GM13976 (cell line): ENCODE data around the gene TMEM131.

Source experiments
- DNase-seq: peaks from one replicate; pipeline ENCODE4 v3.0.0; 2012; ENCODE audit warnings: low spot score
- in situ Hi-C: fragments of 300-500 bp; cut with MboI; formaldehyde crosslinking; loops from one replicate; pipeline ENCODE4 v1.12.0; 2022; ENCODE audit warnings: low sequenced_read_pairs, mixed read lengths, inconsistent platforms; ENCODE audit not compliant: unreplicated experiment
- TF ChIP-seq, protein P1 (sequence below): IDR thresholded peaks from 2 replicates; pipeline ENCODE4 v1.5.1; 2012; ENCODE audit warnings: borderline replicate concordance, mild to moderate bottlenecking; ENCODE audit not compliant: insufficient read depth; ENCODE audit errors: extremely low read depth, missing control alignments, control extremely low read depth

TMEM131 gene

DNA sequence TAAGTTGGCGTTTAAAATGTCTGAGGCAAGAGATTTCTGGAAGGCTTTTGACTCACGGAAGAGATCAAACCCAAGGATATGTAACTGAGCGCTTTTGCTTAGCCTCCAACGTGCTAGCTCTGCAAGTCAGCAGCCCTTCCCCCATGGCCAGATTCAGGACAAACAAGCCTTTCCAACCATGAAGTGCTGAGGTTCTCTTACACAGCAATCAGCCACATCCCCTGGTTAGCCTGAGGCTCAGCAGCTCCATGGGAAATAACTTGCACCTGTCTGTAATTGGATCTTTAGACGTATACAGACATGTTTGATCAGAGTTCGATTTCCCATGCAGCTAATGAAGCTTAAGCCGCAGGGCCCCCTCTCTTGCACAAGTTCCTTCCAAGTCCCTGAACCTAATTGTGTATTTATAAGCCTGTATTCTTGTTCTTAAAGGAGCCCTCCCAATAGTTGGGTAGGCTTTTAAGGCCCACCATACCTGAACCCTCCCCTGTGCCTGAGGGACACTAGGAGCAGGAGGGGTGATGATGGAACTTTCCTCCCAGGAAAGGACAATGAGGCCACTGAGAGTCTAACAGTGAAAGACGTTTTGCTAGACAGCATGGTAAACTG is 2.1 kb upstream of the TMEM131 start:
- TF ChIP-seq, protein P1, sequence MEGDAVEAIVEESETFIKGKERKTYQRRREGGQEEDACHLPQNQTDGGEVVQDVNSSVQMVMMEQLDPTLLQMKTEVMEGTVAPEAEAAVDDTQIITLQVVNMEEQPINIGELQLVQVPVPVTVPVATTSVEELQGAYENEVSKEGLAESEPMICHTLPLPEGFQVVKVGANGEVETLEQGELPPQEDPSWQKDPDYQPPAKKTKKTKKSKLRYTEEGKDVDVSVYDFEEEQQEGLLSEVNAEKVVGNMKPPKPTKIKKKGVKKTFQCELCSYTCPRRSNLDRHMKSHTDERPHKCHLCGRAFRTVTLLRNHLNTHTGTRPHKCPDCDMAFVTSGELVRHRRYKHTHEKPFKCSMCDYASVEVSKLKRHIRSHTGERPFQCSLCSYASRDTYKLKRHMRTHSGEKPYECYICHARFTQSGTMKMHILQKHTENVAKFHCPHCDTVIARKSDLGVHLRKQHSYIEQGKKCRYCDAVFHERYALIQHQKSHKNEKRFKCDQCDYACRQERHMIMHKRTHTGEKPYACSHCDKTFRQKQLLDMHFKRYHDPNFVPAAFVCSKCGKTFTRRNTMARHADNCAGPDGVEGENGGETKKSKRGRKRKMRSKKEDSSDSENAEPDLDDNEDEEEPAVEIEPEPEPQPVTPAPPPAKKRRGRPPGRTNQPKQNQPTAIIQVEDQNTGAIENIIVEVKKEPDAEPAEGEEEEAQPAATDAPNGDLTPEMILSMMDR: no peak
- in situ Hi-C loops: no loop called here
- no peak for DNase-seq

DNA sequence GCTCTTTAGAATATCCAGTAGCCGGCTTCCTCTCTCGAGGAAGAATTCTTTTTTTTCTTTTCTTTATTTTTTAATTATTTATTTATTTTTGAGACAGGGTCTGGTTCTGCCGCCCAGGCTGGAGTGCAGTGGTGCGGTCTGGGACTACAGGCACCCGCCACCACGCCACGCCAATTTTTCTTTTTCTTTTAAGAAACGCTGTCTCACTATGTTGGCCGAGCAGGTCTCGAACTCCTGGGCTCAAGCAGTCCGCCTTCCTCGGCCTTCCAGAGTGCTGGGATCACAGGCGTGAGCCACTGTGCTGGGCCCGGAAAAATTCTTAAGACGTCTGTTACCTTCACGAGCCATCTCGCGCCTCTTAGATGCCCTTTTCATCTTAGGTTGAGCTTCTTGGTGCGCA is 931 bp upstream of the TMEM131 start:
- TF ChIP-seq, protein P1: no peak
- no peak for DNase-seq
- in situ Hi-C loops: no loop called here

DNA sequence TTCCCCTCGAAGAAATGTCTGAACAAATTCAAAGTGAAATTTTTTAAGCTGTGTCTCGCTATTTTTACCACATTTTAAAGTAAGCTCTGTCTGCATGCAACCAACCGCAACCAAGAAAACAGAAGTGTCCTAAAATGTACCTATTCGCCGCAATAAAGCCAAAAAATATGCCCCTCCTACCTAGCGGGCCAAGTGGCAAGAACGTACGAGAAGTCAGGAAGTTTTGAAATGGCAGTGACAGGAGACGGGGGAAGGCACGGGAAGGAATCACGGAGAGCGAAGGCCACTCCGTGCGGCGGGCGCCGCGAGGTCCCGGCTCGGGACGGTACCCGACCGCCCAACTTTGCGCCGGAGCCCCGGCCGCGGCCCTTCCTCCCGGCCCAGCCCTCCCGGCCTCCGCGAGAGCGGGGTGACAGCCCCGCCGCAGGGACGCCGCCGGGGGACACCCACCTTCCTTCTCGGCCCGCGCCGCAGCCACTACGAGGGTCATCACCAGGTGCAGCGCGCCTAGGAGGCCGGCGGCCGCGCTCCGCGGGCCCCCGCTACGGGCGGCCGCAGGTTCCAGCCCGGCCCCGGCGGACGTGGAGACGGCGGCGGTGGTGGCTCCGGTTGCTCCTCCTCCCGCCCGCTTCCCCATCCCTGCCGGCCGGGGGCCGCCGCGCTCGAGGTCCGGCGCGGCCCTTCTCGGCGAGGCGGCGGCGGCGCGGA is 568 bp downstream of the TMEM131 start:
- in situ Hi-C loops: no loop called here
- peak; percentile 77 for DNase-seq
- TF ChIP-seq, protein P1: no peak

DNA sequence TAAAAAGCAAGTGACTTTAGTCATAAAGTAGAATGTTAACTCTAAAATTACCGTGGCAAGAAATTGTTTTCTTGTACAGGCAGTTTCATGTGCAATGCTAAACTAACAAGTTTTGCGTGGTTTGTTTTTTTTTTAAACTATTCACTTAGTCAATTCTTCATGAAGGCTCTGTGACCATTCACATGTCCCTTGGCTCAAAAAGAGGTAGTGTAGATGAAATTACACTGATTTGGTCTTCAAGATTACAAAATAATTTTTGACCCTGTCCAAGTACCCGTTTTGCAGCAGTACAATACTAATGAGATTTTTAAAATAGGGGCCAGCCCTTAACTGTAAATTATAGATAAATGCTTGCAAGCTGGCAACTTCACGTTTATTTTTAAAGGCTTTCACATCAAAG is 1.3 kb downstream of the TMEM131 start:
- DNase-seq: no peak
- in situ Hi-C loops: no loop called here
- TF ChIP-seq, protein P1: no peak

DNA sequence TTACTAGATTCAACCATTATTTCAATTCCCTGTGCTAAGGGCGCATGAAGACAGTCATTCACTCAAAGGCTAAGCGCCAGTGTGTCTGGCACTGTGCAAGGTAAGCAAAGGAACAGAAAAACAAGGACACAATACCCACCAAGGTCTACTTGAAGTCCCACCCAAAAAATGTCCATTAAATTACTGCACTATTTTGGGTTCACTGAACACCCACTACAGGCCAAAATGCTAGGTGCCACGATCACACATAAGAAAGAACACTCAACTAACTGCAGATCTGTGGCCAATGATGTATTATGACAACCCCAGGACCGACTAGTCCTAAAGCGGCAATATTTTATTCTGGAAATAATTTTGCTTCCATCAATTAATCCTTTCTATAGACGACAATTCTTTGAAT is 1.8 kb downstream of the TMEM131 start:
- in situ Hi-C loops: no loop called here
- TF ChIP-seq, protein P1: no peak

DNA sequence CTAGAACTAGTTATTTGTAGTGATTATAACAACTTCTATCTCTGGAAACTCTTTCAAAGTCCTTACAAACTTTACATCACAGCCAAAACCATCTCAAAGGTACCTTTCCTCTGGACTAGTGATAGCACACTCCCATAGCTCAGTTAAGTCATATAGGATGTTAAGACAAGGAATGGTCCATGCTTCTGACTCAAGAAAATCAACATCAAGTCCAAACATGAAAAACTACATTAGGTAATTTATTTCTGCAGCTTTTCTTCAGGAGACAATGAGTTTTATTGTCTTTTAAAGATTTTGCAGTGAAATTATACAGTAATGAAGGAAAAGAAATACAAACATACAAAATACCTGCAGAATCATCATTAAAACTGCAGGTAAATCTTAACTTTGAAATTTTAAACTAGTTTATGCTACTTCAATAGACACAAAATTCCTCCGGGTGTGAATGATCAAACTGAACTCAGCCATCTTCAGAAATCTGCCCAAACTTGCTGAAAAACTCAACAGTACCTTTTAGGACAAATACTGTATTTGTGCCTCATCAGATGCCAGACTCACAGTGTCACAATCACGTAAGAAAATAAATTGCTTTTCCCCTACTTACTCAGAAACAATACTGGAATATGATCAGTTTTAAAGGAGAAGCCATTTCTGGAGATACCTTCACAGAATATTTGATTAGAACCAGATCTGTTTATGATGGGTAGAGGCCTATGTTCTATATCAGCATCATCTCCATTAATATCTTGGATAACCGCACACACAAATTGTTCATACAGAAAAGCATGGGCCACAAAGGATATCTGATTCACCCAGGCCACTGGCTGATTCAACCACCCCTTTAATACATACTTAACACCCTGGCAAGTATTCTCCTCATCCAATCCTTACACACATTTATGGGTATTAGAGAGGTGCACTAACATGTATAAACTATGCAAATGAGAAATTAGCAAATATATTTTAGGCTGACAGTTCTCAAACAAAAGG is 2.6 kb downstream of the TMEM131 start:
- in situ Hi-C loops: no loop called here
- DNase-seq: no peak
- TF ChIP-seq, protein P1: no peak

More for the DNA sequence above, 1.8 kb downstream of the TMEM131 start:
- no peak for DNase-seq
